Endodermal cell (in vitro differentiated cells): Measurements from ENCODE around the gene THSD4. TPM values are rescaled to one million over a fixed set of nuclear protein-coding genes. Genes with fewer than 3 reads are reported as not detected.

ENCODE experiments used
- DNase-seq: peaks from one replicate; pipeline ENCODE4 v3.0.0-alpha.2; 2017
- H3K27ac ChIP-seq: 2 replicates; pipeline ENCODE4 v1.5.1; 2013; ENCODE audit warnings: mild to moderate bottlenecking, low read depth, low read length, moderate library complexity
- H3K27me3 ChIP-seq: 2 replicates; pipeline ENCODE4 v1.6.1; 2013; ENCODE audit warnings: mild to moderate bottlenecking, low read length, moderate library complexity; ENCODE audit not compliant: insufficient read depth, control insufficient read depth, poor library complexity, severe bottlenecking
- H3K36me3 ChIP-seq: 2 replicates; pipeline ENCODE4 v1.7.0; 2013; ENCODE audit warnings: mild to moderate bottlenecking, low read length, moderate library complexity; ENCODE audit not compliant: control insufficient read depth, insufficient read depth
- H3K4me1 ChIP-seq: one replicate; pipeline ENCODE4 v1.7.0; 2013; ENCODE audit warnings: low read length; ENCODE audit not compliant: control insufficient read depth, insufficient read depth
- H3K4me3 ChIP-seq: 2 replicates; pipeline ENCODE4 v1.5.1; 2013; ENCODE audit warnings: mild to moderate bottlenecking, low read length, moderate library complexity
- H3K9ac ChIP-seq: 2 replicates; pipeline ENCODE4 v1.6.1; 2013; ENCODE audit warnings: mild to moderate bottlenecking, low read length, moderate library complexity; ENCODE audit not compliant: poor library complexity, severe bottlenecking; ENCODE audit errors: extremely low read depth
- H3K9me3 ChIP-seq: 2 replicates; pipeline ENCODE4 v1.6.1; 2013; ENCODE audit warnings: mild to moderate bottlenecking, low read length, moderate library complexity; ENCODE audit not compliant: control insufficient read depth
- H3K27ac Mint-ChIP-seq: 2 replicates; pipeline ENCODE4 v1.8.0; 2020; ENCODE audit warnings: mixed read lengths
- H3K27me3 Mint-ChIP-seq: 2 replicates; pipeline ENCODE4 v1.8.0; 2021; ENCODE audit warnings: mild to moderate bottlenecking, mixed read lengths; ENCODE audit not compliant: insufficient read depth
- H3K36me3 Mint-ChIP-seq: 2 replicates; pipeline ENCODE4 v1.8.0; 2020; ENCODE audit warnings: low read depth, mixed read lengths
- H3K4me1 Mint-ChIP-seq: 2 replicates; pipeline ENCODE4 v1.8.0; 2020; ENCODE audit warnings: mixed read lengths
- H3K4me3 Mint-ChIP-seq: 2 replicates; pipeline ENCODE4 v1.8.0; 2020; ENCODE audit warnings: mild to moderate bottlenecking, moderate library complexity, mixed read lengths
- H3K9me3 Mint-ChIP-seq: 2 replicates; pipeline ENCODE4 v1.8.0; 2020; ENCODE audit warnings: mild to moderate bottlenecking, mixed read lengths
- WGBS, 2 experiments: methylation state at CpG; one replicate each; pipeline versions ENCODE4 v1.1.5 to v1.1.7; 2013; ENCODE audit warnings: missing lambda C conversion rate in 2 of 2, mixed read lengths in 1 of 2; ENCODE audit not compliant: insufficient coverage in 1 of 2, insufficient read length in 1 of 2; 5-methylcytosine and 5-hydroxymethylcytosine counted together
- total RNA-seq, 2 donors: library from RNA; stranded (reverse); fragmentation: NEBNext Ultra II Directional in 1 of 2; extraction: Animal tissue kit (Norgen Biotek cat#: 25700) in 1 of 2; gene quantifications; 2 replicates in 1 of 2; 3 replicates in 1 of 2; pipeline ENCODE4 v1.2.1, GENCODE V29; 2021
- TF ChIP-seq, protein P1 (sequence below): fragments of 200-600 bp; sonication (generic); conservative IDR thresholded peaks from 2 replicates; pipeline ENCODE4 v1.5.0; 2021; ENCODE audit warnings: antibody characterized with exemption, mild to moderate bottlenecking

THSD4 gene
- total RNA-seq, 2 donors from 2014 or later = 4.6 to 5.4 TPM

GRCh38 chr15:71812966-71813722 lies 697.9 kb downstream of the THSD4 start:
- no peak for DNase-seq
- H3K9me3 ChIP-seq = no peaks in the 10 kb centered on the region
- H3K36me3 ChIP-seq = no peaks in the 10 kb centered on the region
- no peak overlapping the region for H3K4me3 Mint-ChIP-seq
- 92 to 95% methylated on average over 15 to 16 of the region's 16 CpGs for WGBS, 2 experiments
- H3K4me3 ChIP-seq = no peak overlapping the region
- peaks cover 5% of the 10 kb centered on the region for H3K9me3 Mint-ChIP-seq
- no peak overlapping the region for H3K27ac ChIP-seq
- peaks cover 4% of the 10 kb centered on the region for H3K4me1 Mint-ChIP-seq
- H3K27me3 Mint-ChIP-seq = peaks cover 7% of the 10 kb centered on the region
- H3K9ac ChIP-seq = no peak overlapping the region
- H3K4me1 ChIP-seq = no peaks in the 10 kb centered on the region
- no peak overlapping the region for H3K27ac Mint-ChIP-seq
- peaks cover 6% of the 10 kb centered on the region for H3K36me3 Mint-ChIP-seq
- TF ChIP-seq, protein P1, sequence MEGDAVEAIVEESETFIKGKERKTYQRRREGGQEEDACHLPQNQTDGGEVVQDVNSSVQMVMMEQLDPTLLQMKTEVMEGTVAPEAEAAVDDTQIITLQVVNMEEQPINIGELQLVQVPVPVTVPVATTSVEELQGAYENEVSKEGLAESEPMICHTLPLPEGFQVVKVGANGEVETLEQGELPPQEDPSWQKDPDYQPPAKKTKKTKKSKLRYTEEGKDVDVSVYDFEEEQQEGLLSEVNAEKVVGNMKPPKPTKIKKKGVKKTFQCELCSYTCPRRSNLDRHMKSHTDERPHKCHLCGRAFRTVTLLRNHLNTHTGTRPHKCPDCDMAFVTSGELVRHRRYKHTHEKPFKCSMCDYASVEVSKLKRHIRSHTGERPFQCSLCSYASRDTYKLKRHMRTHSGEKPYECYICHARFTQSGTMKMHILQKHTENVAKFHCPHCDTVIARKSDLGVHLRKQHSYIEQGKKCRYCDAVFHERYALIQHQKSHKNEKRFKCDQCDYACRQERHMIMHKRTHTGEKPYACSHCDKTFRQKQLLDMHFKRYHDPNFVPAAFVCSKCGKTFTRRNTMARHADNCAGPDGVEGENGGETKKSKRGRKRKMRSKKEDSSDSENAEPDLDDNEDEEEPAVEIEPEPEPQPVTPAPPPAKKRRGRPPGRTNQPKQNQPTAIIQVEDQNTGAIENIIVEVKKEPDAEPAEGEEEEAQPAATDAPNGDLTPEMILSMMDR = no peak
- H3K27me3 ChIP-seq = no peaks in the 10 kb centered on the region

- Histone ChIP-seq H3K4me3 (no peak overlapping the region), H3K27ac (no peak overlapping the region), H3K27me3 (no peaks in the 10 kb centered on the region), H3K9me3 (no peaks in the 10 kb centered on the region), H3K36me3 (no peaks in the 10 kb centered on the region), H3K4me1 (no peaks in the 10 kb centered on the region), H3K9ac (no peak overlapping the region)
- TF ChIP-seq, protein P1 = no peak
- no peak for DNase-seq
- Mint-ChIP-seq H3K27ac (no peak overlapping the region), H3K4me3 (no peak overlapping the region), H3K36me3 (peaks cover 9% of the 10 kb centered on the region), H3K4me1 (no peaks in the 10 kb centered on the region), H3K27me3 (peaks cover 3% of the 10 kb centered on the region), H3K9me3 (peaks cover 7% of the 10 kb centered on the region)
- WGBS, 2 experiments = 92 to 100% methylated on average over 5 to 9 of the region's 9 CpGs
Observed at GRCh38 chr15:71813723-71814470, 698.6 kb downstream of the THSD4 start.

GRCh38 chr15:71815301-71815700 lies 700.0 kb downstream of the THSD4 start:
- no peaks in the 10 kb centered on the region for H3K36me3 ChIP-seq
- H3K27ac ChIP-seq = no peak overlapping the region
- Mint-ChIP-seq H3K4me3 (no peak overlapping the region), H3K4me1 (no peaks in the 10 kb centered on the region), H3K36me3 (peaks cover 12% of the 10 kb centered on the region), H3K27me3 (no peaks in the 10 kb centered on the region), H3K27ac (no peak overlapping the region), H3K9me3 (peaks cover 10% of the 10 kb centered on the region)
- TF ChIP-seq, protein P1 = no peak
- H3K9me3 ChIP-seq = peaks cover 9% of the 10 kb centered on the region
- no peak overlapping the region for H3K4me3 ChIP-seq
- DNase-seq = no peak
- H3K4me1 ChIP-seq = no peaks in the 10 kb centered on the region
- WGBS, 2 experiments = 92 to 100% methylated on average over 2 to 3 of the region's 3 CpGs
- no peak overlapping the region for H3K9ac ChIP-seq
- no peaks in the 10 kb centered on the region for H3K27me3 ChIP-seq
